NCI-H128 (cell line): ENCODE results near the gene STUM.

Experiments
- DNase-seq: peaks from one replicate; lab custom pipeline; 2025; ENCODE audit not compliant: unreplicated experiment; lab: John Stamatoyannopoulos, UW

The STUM gene

GRCh38 chr1:226533220-226533619, 15.3 kb upstream of the STUM start:
- DNase-seq, result no peak

GRCh38 chr1:226534098-226534497, 14.5 kb upstream of the STUM start:
- DNase-seq, result no peak

- DNase-seq, result no peak
These were observed 13.9 kb upstream of the STUM start for GRCh38 chr1:226534645-226535044.

- no peak for DNase-seq
These were observed 12.9 kb upstream of the STUM start for GRCh38 chr1:226535666-226536065.

- DNase-seq, result no peak
These were observed 7.3 kb upstream of the STUM start for GRCh38 chr1:226541231-226541630.

GRCh38 chr1:226541631-226542622, 6.6 kb upstream of the STUM start:
- DNase-seq, result no peak

GRCh38 chr1:226542623-226543103, 5.9 kb upstream of the STUM start:
- DNase-seq, result peak; percentile 40

- DNase-seq, result no peak
These were observed 2.5 kb upstream of the STUM start for GRCh38 chr1:226545836-226546596.

- no peak for DNase-seq
These were observed 1.6 kb upstream of the STUM start for GRCh38 chr1:226546926-226547325.

GRCh38 chr1:226547754-226548191, 791 bp upstream of the STUM start:
- peak; percentile 88 for DNase-seq

GRCh38 chr1:226549094-226549936, 751 bp downstream of the STUM start:
- DNase-seq, result no peak

- peak; percentile 12 for DNase-seq
These were observed 1.5 kb downstream of the STUM start for GRCh38 chr1:226549937-226550671.

- no peak for DNase-seq
These were observed 2.1 kb downstream of the STUM start for GRCh38 chr1:226550672-226551041.

- DNase-seq, result peak; percentile 72
These were observed 2.7 kb downstream of the STUM start for GRCh38 chr1:226551299-226551698.

GRCh38 chr1:226552061-226552460, 3.5 kb downstream of the STUM start:
- no peak for DNase-seq

- DNase-seq, result no peak
These were observed 4.8 kb downstream of the STUM start for GRCh38 chr1:226553266-226553923.

- DNase-seq, result no peak
These were observed 5.3 kb downstream of the STUM start for GRCh38 chr1:226553924-226554282.

GRCh38 chr1:226555092-226555491, 6.5 kb downstream of the STUM start:
- DNase-seq, result no peak

GRCh38 chr1:226557424-226557823, 8.9 kb downstream of the STUM start:
- DNase-seq, result no peak
